Ascending aorta (tissue), 2 donors: ENCODE results near the gene SEMA5A. TPM values are rescaled to one million over a fixed set of nuclear protein-coding genes. Genes with fewer than 3 reads are reported as not detected.

ENCODE experiments used
- DNase-seq, 2 donors: peaks; one replicate each; pipeline ENCODE4 v3.0.0-alpha.2; 2019; ENCODE audit warnings: low spot score in 2 of 2
- H3K27ac ChIP-seq, 2 donors: fragments of 200-600 bp; sonication (generic); one replicate each; pipeline ENCODE4 v1.5.1; 2016 to 2017; ENCODE audit warnings: mild to moderate bottlenecking in 1 of 2
- H3K27me3 ChIP-seq: fragments of 200-600 bp; sonication (generic); one replicate; pipeline ENCODE4 v1.5.1; 2017
- H3K36me3 ChIP-seq, 2 donors: fragments of 200-600 bp; sonication (generic); one replicate each; pipeline ENCODE4 v1.5.1; 2016
- H3K4me1 ChIP-seq, 2 donors: fragments of 200-600 bp; sonication (generic); one replicate each; pipeline ENCODE4 v1.5.1; 2016 to 2017; ENCODE audit warnings: mild to moderate bottlenecking in 1 of 2
- H3K4me3 ChIP-seq, 2 donors: fragments of 200-600 bp; sonication (generic); one replicate each; pipeline ENCODE4 v1.5.1; 2016 to 2017; ENCODE audit warnings: mild to moderate bottlenecking in 1 of 2
- H3K9me3 ChIP-seq, 2 donors: fragments of 200-600 bp; sonication (generic); one replicate each; pipeline ENCODE4 v1.5.1; 2016
- CTCF ChIP-seq, 3 experiments: fragments of 200-600 bp in 2 of 3; fragments of 450-650 bp in 1 of 3; sonication (generic) in 2 of 3; IDR thresholded peaks; one replicate each; pipeline ENCODE4 v1.5.1; 2016 to 2019; ENCODE audit warnings: antibody characterized with exemption in 3 of 3, mild to moderate bottlenecking in 1 of 3, moderate library complexity in 1 of 3
- intact Hi-C: fragments of 100-400 bp; cut with DNase I; formaldehyde crosslinking; loops from one replicate; pipeline ENCODE4 v1.15.1; 2023
- total RNA-seq: library from RNA; depleted of rRNA; stranded (reverse); fragments of >200 nt; gene quantifications from one replicate; pipeline ENCODE4 v1.1.0, GENCODE V29; 2016

The SEMA5A gene
- total RNA-seq, 1 donor from 2014 or later = 18.4 TPM

GRCh38 chr5:9069650-9070049, 476.2 kb downstream of the SEMA5A start:
- Histone ChIP-seq H3K27me3 (no peaks in the 10 kb centered on the region), H3K36me3 (peaks cover 0 to 4% of the 10 kb centered on the region in 2 donors), H3K27ac (no peak overlapping the region), H3K4me3 (no peak overlapping the region), H3K9me3 (no peaks in the 10 kb centered on the region), H3K4me1 (no peaks in the 10 kb centered on the region)
- intact Hi-C loops = no loop called here
- DNase-seq = no peak
- no peak for TF ChIP-seq CTCF (IDR thresholded peaks at IDR 0.05)

- intact Hi-C loops = no loop called here
Observed at GRCh38 chr5:9067154-9067553, 478.7 kb downstream of the SEMA5A start.

DNA sequence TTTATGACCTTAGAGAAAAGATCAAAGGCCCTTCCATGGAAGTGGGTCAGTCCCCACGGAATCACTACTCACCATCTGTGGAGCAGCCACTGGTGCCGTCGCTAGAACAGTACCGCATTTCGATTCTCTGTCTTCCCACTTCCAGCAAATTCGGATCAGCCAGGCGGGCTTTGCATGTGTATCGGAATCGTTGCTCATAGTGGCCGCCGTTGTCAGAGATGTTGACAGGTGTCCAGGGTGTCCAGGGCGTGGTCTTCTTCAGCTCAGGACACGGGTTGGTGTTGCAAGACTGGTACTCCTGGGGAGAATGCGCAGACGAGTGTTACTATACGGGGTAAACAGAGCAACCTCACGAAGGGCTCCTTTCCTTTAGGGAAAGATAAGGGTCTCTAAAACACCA, 479.5 kb downstream of the SEMA5A start:
- TF ChIP-seq CTCF (IDR thresholded peaks at IDR 0.05) = no peak
- Histone ChIP-seq H3K9me3 (no peaks in the 10 kb centered on the region), H3K27me3 (no peaks in the 10 kb centered on the region), H3K4me1 (no peaks in the 10 kb centered on the region), H3K27ac (no peak overlapping the region), H3K4me3 (no peak overlapping the region), H3K36me3 (peaks cover 0 to 4% of the 10 kb centered on the region in 2 donors)
- no peak for DNase-seq
- intact Hi-C loops = no loop called here

More at GRCh38 chr5:9067154-9067553, 478.7 kb downstream of the SEMA5A start:
- Histone ChIP-seq H3K36me3 (peaks cover 0 to 4% of the 10 kb centered on the region in 2 donors), H3K27ac (no peak overlapping the region), H3K4me3 (no peak overlapping the region), H3K9me3 (no peaks in the 10 kb centered on the region), H3K4me1 (no peaks in the 10 kb centered on the region), H3K27me3 (no peaks in the 10 kb centered on the region)
- TF ChIP-seq CTCF (IDR thresholded peaks at IDR 0.05) = no peak
- DNase-seq = no peak

GRCh38 chr5:9063615-9064245, 482.1 kb downstream of the SEMA5A start:
- DNase-seq = no peak
- no peaks in the 10 kb centered on the region for H3K9me3 ChIP-seq
- H3K4me3 ChIP-seq = no peak overlapping the region
- H3K27me3 ChIP-seq = no peaks in the 10 kb centered on the region
- no peak overlapping the region for H3K27ac ChIP-seq
- peaks cover 0 to 4% of the 10 kb centered on the region in 2 donors for H3K36me3 ChIP-seq
- TF ChIP-seq CTCF (IDR thresholded peaks at IDR 0.05) = no peak
- H3K4me1 ChIP-seq = no peaks in the 10 kb centered on the region
- intact Hi-C loops = no loop called here

DNA sequence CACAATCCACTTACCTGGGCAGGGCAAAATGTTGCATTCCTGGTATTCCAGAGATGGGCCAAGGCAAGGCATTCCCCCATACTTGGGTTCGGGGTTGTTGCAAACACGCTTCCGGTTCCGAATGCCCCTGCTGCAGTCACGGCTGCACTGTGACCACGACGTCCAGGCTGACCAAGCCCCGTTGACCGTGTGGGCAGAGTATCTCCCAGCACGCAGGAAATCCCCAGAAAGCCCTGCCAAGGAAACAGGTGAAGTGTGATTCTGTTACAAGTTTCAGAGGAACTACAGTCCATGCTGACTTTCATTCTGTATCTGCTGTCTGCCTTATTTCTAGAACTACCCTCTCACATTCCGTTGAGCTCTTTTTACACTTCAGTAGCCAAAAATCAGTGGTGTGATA, 483.0 kb downstream of the SEMA5A start:
- H3K9me3 ChIP-seq = no peaks in the 10 kb centered on the region
- no peak for DNase-seq
- H3K4me1 ChIP-seq = no peaks in the 10 kb centered on the region
- H3K27me3 ChIP-seq = no peaks in the 10 kb centered on the region
- TF ChIP-seq CTCF (IDR thresholded peaks at IDR 0.05) = no peak
- H3K4me3 ChIP-seq = no peak overlapping the region
- no peak overlapping the region for H3K27ac ChIP-seq
- intact Hi-C loops = no loop called here
- peaks cover 0 to 4% of the 10 kb centered on the region in 2 donors for H3K36me3 ChIP-seq
